Endothelial cell of umbilical vein (primary cell): Measurements from ENCODE around the gene CYP2E1. TPM values are rescaled to one million over a fixed set of nuclear protein-coding genes. Genes with fewer than 3 reads are reported as not detected.
"Not testable (repeated sequence)": the region's sequence is repeated elsewhere in the genome, so short reads cannot be mapped to it uniquely, and the experiment has no call there.

Experiments
- BruUV-seq: library from RNA; stranded (reverse); fragments of 400-500 nt; replicated peaks from 2 replicates; lab custom pipeline; 2021; lab: Mats Ljungman, UMichigan
- CTCF ChIA-PET: fragments of 300-600, 350-600 bp; sonication (Branson Sonifier 250); formaldehyde crosslinking; loops from one replicate; lab custom pipeline; 2021; ENCODE audit warnings: antibody characterized with exemption, inconsistent platforms; lab: Charles Lee
- POLR2A ChIA-PET: fragments of 300-600, 350-600 bp; sonication (Branson Sonifier 250); formaldehyde crosslinking; loops from one replicate; lab custom pipeline; 2021; ENCODE audit warnings: antibody characterized with exemption, inconsistent platforms; lab: Charles Lee
- DNase-seq: peaks from one replicate; pipeline ENCODE4 v3.0.0-alpha.2; 2011; ENCODE audit warnings: low read depth, low spot score
- FAIRE-seq: peaks from 2 replicates; lab custom pipeline; 2011; peaks lifted over from hg19 to GRCh38; lab: Jason Lieb, UNC
- H2AFZ ChIP-seq: 2 replicates; pipeline ENCODE4 v1.6.0; 2012; ENCODE audit warnings: low read depth, low read length, control low read depth, inconsistent platforms
- H3K27ac ChIP-seq: 2 replicates; pipeline ENCODE4 v1.5.1; 2011; ENCODE audit warnings: low read depth, mild to moderate bottlenecking, control low read depth, low read length, moderate library complexity; ENCODE audit not compliant: insufficient read depth
- H3K27me3 ChIP-seq, 2 experiments: 2 replicates each; pipeline versions ENCODE4 v1.6.0 to v1.6.1; 2011; ENCODE audit warnings: low read length in 2 of 2, mixed read lengths in 1 of 2; ENCODE audit not compliant: control insufficient read depth in 2 of 2, insufficient read depth in 2 of 2
- H3K36me3 ChIP-seq, 2 experiments: 2 replicates in 1 of 2; 3 replicates in 1 of 2; pipeline ENCODE4 v1.5.1; 2011; ENCODE audit warnings: low read length in 2 of 2, mild to moderate bottlenecking in 1 of 2, moderate library complexity in 1 of 2; ENCODE audit not compliant: control insufficient read depth in 2 of 2, insufficient read depth in 2 of 2; ENCODE audit errors: extremely low read depth in 1 of 2
- H3K4me1 ChIP-seq: 3 replicates; pipeline ENCODE4 v1.5.1; 2011; ENCODE audit warnings: mild to moderate bottlenecking, low read length; ENCODE audit not compliant: control insufficient read depth, insufficient read depth; ENCODE audit errors: extremely low read depth
- H3K4me2 ChIP-seq: 2 replicates; pipeline ENCODE4 v1.6.1; 2011; ENCODE audit warnings: low read length, control low read depth, mixed read lengths; ENCODE audit not compliant: insufficient read depth
- H3K4me3 ChIP-seq, 3 experiments: fragments of 200-600 bp in 1 of 3; sonication (generic), shearing (Covaris generic) in 1 of 3; replicated peaks in 1 of 3; 2 replicates each; pipeline ENCODE4 v1.5.1; 2011 to 2016; ENCODE audit warnings: control low read depth in 3 of 3, low read length in 3 of 3, mild to moderate bottlenecking in 2 of 3, inconsistent platforms in 1 of 3, low read depth in 1 of 3, moderate library complexity in 1 of 3; ENCODE audit not compliant: insufficient read depth in 1 of 3
- H3K79me2 ChIP-seq: 2 replicates; pipeline ENCODE4 v1.6.0; 2012; ENCODE audit warnings: low read length, inconsistent platforms; ENCODE audit not compliant: control insufficient read depth, insufficient read depth
- H3K9ac ChIP-seq: replicated peaks from 2 replicates; pipeline ENCODE3; 2011; ENCODE audit warnings: low read length, control low read depth; ENCODE audit not compliant: insufficient read depth; ENCODE audit errors: extremely low read depth
- H3K9me1 ChIP-seq: replicated peaks from 3 replicates; pipeline ENCODE4 v1.6.0; 2011; ENCODE audit warnings: mild to moderate bottlenecking, low read length; ENCODE audit not compliant: control insufficient read depth, insufficient read depth; ENCODE audit errors: extremely low read depth
- H3K9me3 ChIP-seq: replicated peaks from 2 replicates; pipeline ENCODE4 v1.5.1; 2012; ENCODE audit warnings: low read length, inconsistent platforms; ENCODE audit not compliant: control insufficient read depth, insufficient read depth
- H4K20me1 ChIP-seq: replicated peaks from 2 replicates; pipeline ENCODE3; 2011; ENCODE audit warnings: mild to moderate bottlenecking, low read length; ENCODE audit not compliant: control insufficient read depth, insufficient read depth; ENCODE audit errors: extremely low read depth
- CTCF ChIP-seq, 2 donors: IDR thresholded peaks; 1 replicate in 1 of 2; 2 replicates in 1 of 2; pipeline ENCODE4 v1.5.1; 2011; ENCODE audit warnings: low read length in 2 of 2, mild to moderate bottlenecking in 2 of 2, moderate library complexity in 2 of 2, control low read depth in 1 of 2, inconsistent platforms in 1 of 2, low read depth in 1 of 2; ENCODE audit not compliant: insufficient read depth in 1 of 2; ENCODE audit errors: extremely low read depth in 1 of 2
- EZH2 ChIP-seq: IDR thresholded peaks from 2 replicates; pipeline ENCODE4 v1.6.1; 2012; ENCODE audit warnings: borderline replicate concordance, low read depth, mild to moderate bottlenecking, moderate library complexity, low read length, inconsistent platforms; ENCODE audit not compliant: severe bottlenecking
- FOS ChIP-seq: IDR thresholded peaks from 2 replicates; pipeline ENCODE4 v1.6.1; 2011; ENCODE audit warnings: mild to moderate bottlenecking, low read length, moderate library complexity, borderline replicate concordance; ENCODE audit not compliant: insufficient read depth
- GATA2 ChIP-seq: IDR thresholded peaks from 2 replicates; pipeline ENCODE4 v1.7.0; 2011; ENCODE audit warnings: low read depth, mild to moderate bottlenecking, moderate library complexity, mixed read lengths, low read length; ENCODE audit not compliant: insufficient read length, insufficient read depth
- JUN ChIP-seq: IDR thresholded peaks from 2 replicates; pipeline ENCODE4 v1.6.1; 2011; ENCODE audit warnings: borderline replicate concordance, low read depth; ENCODE audit not compliant: insufficient read length, insufficient read depth
- MAX ChIP-seq: IDR thresholded peaks from 2 replicates; pipeline ENCODE4 v1.6.1; 2011; ENCODE audit not compliant: insufficient read depth, insufficient read length
- MYC ChIP-seq: IDR thresholded peaks from one replicate; pipeline ENCODE4 v1.6.1; 2011; ENCODE audit warnings: mild to moderate bottlenecking, low read depth, low read length
- POLR2A ChIP-seq: IDR thresholded peaks from 2 replicates; pipeline ENCODE4 v1.6.1; 2012; ENCODE audit warnings: low read depth, mild to moderate bottlenecking, control low read depth, low read length
- POLR2AphosphoS5 ChIP-seq: IDR thresholded peaks from 2 replicates; pipeline ENCODE4 v1.6.1; 2012; ENCODE audit warnings: low read depth, mild to moderate bottlenecking, control low read depth, low read length, moderate library complexity; ENCODE audit not compliant: insufficient read depth
- dilution Hi-C: fragments of 300-500 bp; cut with MboI; formaldehyde crosslinking; loops from one replicate; pipeline ENCODE4 v1.15.0; 2019; ENCODE audit warnings: low sequenced_read_pairs; ENCODE audit not compliant: extremely low pct_ligation_motif_present
- intact Hi-C: fragments of 100-400 bp; cut with micrococcal nuclease; formaldehyde crosslinking; loops from one replicate; pipeline ENCODE4 v1.10.0; 2022
- polyA plus RNA-seq, 4 experiments: library from polyadenylated mRNA; depleted of rRNA in 3 of 4; stranded (reverse) in 3 of 4; unstranded in 1 of 4; fragments of >200 nt; gene quantifications; 2 replicates each; pipeline versions ENCODE4 v1.2.1 to v1.2.3, GENCODE V29; 2011 to 2012; ENCODE audit warnings: missing spikeins in 1 of 4
- total RNA-seq: library from RNA; stranded (reverse); gene quantifications from 2 replicates; pipeline ENCODE4 v1.2.3, GENCODE V29; 2021

CYP2E1 gene
- total and polyA plus RNA-seq, 2 donors (not counting 3 experiments of a cell fraction or from before 2014, with no cell fraction given) = 0.08 TPM; not detected in 1

DNA sequence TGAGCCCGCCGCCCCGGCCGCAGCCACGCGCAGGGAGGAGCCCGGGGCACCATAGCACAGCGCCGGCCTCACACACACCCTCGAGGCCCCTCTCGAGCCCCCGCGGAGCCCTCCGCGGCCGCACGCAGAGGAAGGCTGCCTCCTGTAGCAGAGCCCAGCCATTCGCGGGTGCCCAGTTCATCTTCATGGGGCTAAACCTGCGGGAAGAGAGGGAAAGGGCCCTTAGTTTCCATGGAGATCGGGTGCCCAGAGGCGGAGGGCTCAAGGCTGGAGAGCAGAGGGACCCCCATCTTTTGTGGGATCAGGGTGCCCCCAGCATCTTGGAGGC, 41.1 kb downstream of the CYP2E1 start:
- H3K36me3 ChIP-seq = no peaks in the 10 kb centered on the region
- no peaks in the 10 kb centered on the region for H3K9me1 ChIP-seq
- H2AFZ ChIP-seq = no peak overlapping the region
- TF ChIP-seq CTCF (IDR thresholded peaks at IDR 0.05; ENCODE audit: extremely low read depth in 1 of 2, insufficient read depth in 1 of 2, low read depth in 1 of 2, low read length in 2 of 2) (no peak), POLR2AphosphoS5 (no peak), POLR2A (no peak), FOS (no peak), GATA2 (no peak), EZH2 (no peak), MYC (no peak), MAX (no peak), JUN (no peak)
- CTCF ChIA-PET = no interaction called here
- no peaks in the 10 kb centered on the region for H3K79me2 ChIP-seq
- dilution Hi-C loops = no loop called here
- H3K4me2 ChIP-seq = no peak overlapping the region
- BruUV-seq = no TSS peak
- no peaks in the 10 kb centered on the region for H3K4me1 ChIP-seq
- FAIRE-seq = no peak
- no peak for DNase-seq
- intact Hi-C loops = no loop called here
- no peak overlapping the region for H3K4me3 ChIP-seq
- peaks cover 2% of the 10 kb centered on the region for H3K9me3 ChIP-seq
- H3K27ac ChIP-seq = no peak overlapping the region
- H3K27me3 ChIP-seq = no peaks in the 10 kb centered on the region
- no peak overlapping the region for H3K9ac ChIP-seq
- H4K20me1 ChIP-seq = no peaks in the 10 kb centered on the region
- POLR2A ChIA-PET = no interaction called here

GRCh38 chr10:133568831-133569527, 41.8 kb downstream of the CYP2E1 start:
- FAIRE-seq, CTCF ChIA-PET: not testable (repeated sequence)

More at GRCh38 chr10:133568831-133569527, 41.8 kb downstream of the CYP2E1 start:
- DNase-seq, H3K4me2 ChIP-seq, H4K20me1 ChIP-seq, POLR2A ChIA-PET, H3K27me3 ChIP-seq, H3K27ac ChIP-seq, H3K9ac ChIP-seq, dilution Hi-C loops, H3K79me2 ChIP-seq, H3K9me3 ChIP-seq, H2AFZ ChIP-seq, BruUV-seq, H3K4me1 ChIP-seq, intact Hi-C loops, H3K36me3 ChIP-seq, H3K4me3 ChIP-seq, H3K9me1 ChIP-seq: not testable (repeated sequence)
